H1 (cell line): ENCODE results near the gene PIGL. TPM values are rescaled to one million over a fixed set of nuclear protein-coding genes. Genes with fewer than 3 reads are reported as not detected.

ENCODE experiments used
- BCL11A ChIP-seq, 2 experiments: IDR thresholded peaks; one replicate each; pipeline ENCODE4 v1.6.1; 2011; ENCODE audit warnings: low read depth in 2 of 2, low read length in 2 of 2, mild to moderate bottlenecking in 2 of 2
- CBX8 ChIP-seq: fragments of 300-800, 300-1000 bp; sonication (generic); IDR thresholded peaks from 2 replicates; pipeline ENCODE4 v1.7.1; 2016; ENCODE audit warnings: low read depth, low read length, borderline replicate concordance
- CEBPB ChIP-seq: IDR thresholded peaks from 2 replicates; pipeline ENCODE4 v1.6.1; 2012; ENCODE audit warnings: low read depth, low read length
- EZH2 ChIP-seq: fragments of 200-600 bp; sonication (generic); IDR thresholded peaks from 2 replicates; pipeline ENCODE4 v1.7.1; 2012; ENCODE audit warnings: low read depth, mild to moderate bottlenecking, moderate library complexity, low read length, inconsistent platforms; ENCODE audit not compliant: severe bottlenecking
- HDAC2 ChIP-seq, 2 experiments: fragments of 300-600 bp in 1 of 2; sonication (generic) in 1 of 2; IDR thresholded peaks; 2 replicates each; pipeline ENCODE4 v1.6.1; 2011 to 2012; ENCODE audit warnings: low read depth in 2 of 2, low read length in 2 of 2, mild to moderate bottlenecking in 2 of 2, moderate library complexity in 2 of 2, borderline replicate concordance in 1 of 2, inconsistent platforms in 1 of 2
- MAFK ChIP-seq: IDR thresholded peaks from 2 replicates; pipeline ENCODE4 v1.6.1; 2012; ENCODE audit warnings: low read depth, mild to moderate bottlenecking, improper control_type of control experiment, low read length
- POU5F1 ChIP-seq: IDR thresholded peaks from 2 replicates; pipeline ENCODE4 v1.6.1; 2011; ENCODE audit warnings: low read depth, mild to moderate bottlenecking, low read length, moderate library complexity
- RFX5 ChIP-seq: IDR thresholded peaks from 2 replicates; pipeline ENCODE4 v1.6.1; 2011; ENCODE audit warnings: low read depth, low read length, improper control_type of control experiment, borderline replicate concordance
- polyA plus RNA-seq, 7 experiments: library from polyadenylated mRNA; depleted of rRNA in 3 of 7; stranded (reverse) in 5 of 7; unstranded in 2 of 7; fragments of >200 nt in 5 of 7; fragments of 200-250 nt in 2 of 7; gene quantifications; 1 replicate in 5 of 7; 2 replicates in 1 of 7; 4 replicates in 1 of 7; pipeline versions ENCODE4 v1.2.1 to v1.2.3, GENCODE V29; 2011 to 2013; ENCODE audit warnings: missing spikeins in 2 of 7, mixed read lengths in 2 of 7
- total RNA-seq: library from RNA; stranded (reverse); fragmentation: NEBNext Ultra II Directional; extraction: Animal tissue kit (Norgen Biotek cat#: 25700); gene quantifications from 2 replicates; pipeline ENCODE4 v1.2.1, GENCODE V29; 2021

Gene PIGL
- total and polyA plus RNA-seq, 2 of the 8 experiments (the other 6 are each of a cell fraction or from before 2014, with no cell fraction given): 28.4 to 30.8 TPM

DNA sequence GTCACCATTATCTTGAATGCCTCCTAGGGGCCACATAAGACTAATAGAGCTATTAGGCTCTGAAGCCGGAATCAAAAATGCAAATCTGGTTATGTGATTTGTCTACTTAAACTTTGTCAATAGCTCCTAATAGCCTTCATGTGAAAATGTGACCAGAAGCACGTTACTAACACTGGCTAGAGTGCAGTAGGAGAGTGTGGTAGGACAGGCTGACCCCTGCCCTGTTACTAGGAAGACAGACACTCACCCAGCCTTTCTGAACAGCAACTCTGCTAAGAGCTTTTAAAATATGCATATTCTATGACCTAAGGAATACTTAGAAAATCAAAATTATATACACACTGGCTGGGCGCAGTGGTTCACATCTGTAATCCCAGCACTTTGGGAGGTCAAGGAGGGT is 110.0 kb downstream of the PIGL start (continued):
- no peak for TF ChIP-seq BCL11A (IDR thresholded peaks at IDR 0.05; ENCODE audit: low read depth in 2 of 2, low read length in 2 of 2)
- no peak for TF ChIP-seq HDAC2 (IDR thresholded peaks at IDR 0.05; ENCODE audit: borderline replicate concordance in 1 of 2, low read depth in 2 of 2, low read length in 2 of 2)
- TF ChIP-seq RFX5: no peak
- no peak for TF ChIP-seq CEBPB
- TF ChIP-seq CBX8: no peak
- no peak for TF ChIP-seq EZH2
- no peak for TF ChIP-seq MAFK
- TF ChIP-seq POU5F1: no peak
